ENCODE results near the gene SPRED3. TPM values are rescaled to one million over a fixed set of nuclear protein-coding genes. Genes with fewer than 3 reads are reported as not detected.

The SPRED3 gene
- total RNA-seq, 4 donors from 2014 or later = 0.44 to 7.1 (median 0.96) TPM

- WGBS, 2 donors = 86% methylated on average over 3 of the region's 3 CpGs
- Histone ChIP-seq H3K27me3 (no peaks in the 10 kb centered on the region), H3K36me3 (peaks cover 9 to 30% of the 10 kb centered on the region in 2 donors), H3K9me3 (no peaks in the 10 kb centered on the region), H3K4me1 (peaks cover 14 to 15% of the 10 kb centered on the region in 2 donors), H3K4me3 (replicated peaks in 1 of 3) (no peak overlapping the region), H3K27ac (no peak overlapping the region)
- intact Hi-C loops (cut with DNase I) = no loop called here
- TF ChIP-seq POLR2A (IDR thresholded peaks at IDR 0.05) = no peak
- DNase-seq = no peak
Observed at GRCh38 chr19:38376576-38376975, 11.9 kb upstream of the SPRED3 start.

DNA sequence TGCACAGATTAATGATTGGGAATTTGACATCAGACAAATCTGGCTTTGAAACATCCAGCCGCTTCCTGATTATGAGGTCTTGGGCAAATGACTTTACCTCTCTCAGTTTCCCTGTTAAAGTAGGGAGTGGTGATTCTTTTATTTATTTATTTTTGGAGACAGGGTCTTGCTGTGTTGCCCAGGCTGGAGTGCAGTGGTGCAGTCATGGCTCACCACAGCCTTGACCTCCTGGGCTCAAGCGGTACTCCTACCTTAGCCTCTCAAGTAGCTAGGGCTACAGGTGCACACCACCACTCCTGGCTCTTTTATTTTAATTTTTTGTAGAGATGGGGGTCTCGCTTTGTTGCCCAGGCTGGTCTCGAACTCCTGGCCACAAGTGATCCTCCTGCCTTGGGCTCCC lies 11.4 kb upstream of the SPRED3 start:
- no peak overlapping the region for H3K4me3 ChIP-seq (replicated peaks in 1 of 3)
- no peak for DNase-seq
- H3K27ac ChIP-seq = no peak overlapping the region
- intact Hi-C loops (cut with DNase I) = no loop called here
- 93 to 97% methylated on average over 4 of the region's 4 CpGs for WGBS, 2 donors
- peaks cover 14 to 15% of the 10 kb centered on the region in 2 donors for H3K4me1 ChIP-seq
- H3K9me3 ChIP-seq = no peaks in the 10 kb centered on the region
- peaks cover 13 to 35% of the 10 kb centered on the region in 2 donors for H3K36me3 ChIP-seq
- TF ChIP-seq, protein P1, sequence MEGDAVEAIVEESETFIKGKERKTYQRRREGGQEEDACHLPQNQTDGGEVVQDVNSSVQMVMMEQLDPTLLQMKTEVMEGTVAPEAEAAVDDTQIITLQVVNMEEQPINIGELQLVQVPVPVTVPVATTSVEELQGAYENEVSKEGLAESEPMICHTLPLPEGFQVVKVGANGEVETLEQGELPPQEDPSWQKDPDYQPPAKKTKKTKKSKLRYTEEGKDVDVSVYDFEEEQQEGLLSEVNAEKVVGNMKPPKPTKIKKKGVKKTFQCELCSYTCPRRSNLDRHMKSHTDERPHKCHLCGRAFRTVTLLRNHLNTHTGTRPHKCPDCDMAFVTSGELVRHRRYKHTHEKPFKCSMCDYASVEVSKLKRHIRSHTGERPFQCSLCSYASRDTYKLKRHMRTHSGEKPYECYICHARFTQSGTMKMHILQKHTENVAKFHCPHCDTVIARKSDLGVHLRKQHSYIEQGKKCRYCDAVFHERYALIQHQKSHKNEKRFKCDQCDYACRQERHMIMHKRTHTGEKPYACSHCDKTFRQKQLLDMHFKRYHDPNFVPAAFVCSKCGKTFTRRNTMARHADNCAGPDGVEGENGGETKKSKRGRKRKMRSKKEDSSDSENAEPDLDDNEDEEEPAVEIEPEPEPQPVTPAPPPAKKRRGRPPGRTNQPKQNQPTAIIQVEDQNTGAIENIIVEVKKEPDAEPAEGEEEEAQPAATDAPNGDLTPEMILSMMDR (IDR thresholded peaks at IDR 0.05) = no peak
- TF ChIP-seq POLR2A (IDR thresholded peaks at IDR 0.05) = no peak
- H3K27me3 ChIP-seq = no peaks in the 10 kb centered on the region

GRCh38 chr19:38378866-38379265 lies 9.6 kb upstream of the SPRED3 start:
- TF ChIP-seq, protein P1 (IDR thresholded peaks at IDR 0.05) = no peak
- TF ChIP-seq POLR2A (IDR thresholded peaks at IDR 0.05) = no peak
- WGBS, 2 donors = 89 to 91% methylated on average over 10 of the region's 10 CpGs
- H3K4me3 ChIP-seq (replicated peaks in 1 of 3) = no peak overlapping the region
- no peak overlapping the region for H3K27ac ChIP-seq
- no peaks in the 10 kb centered on the region for H3K9me3 ChIP-seq
- no peaks in the 10 kb centered on the region for H3K27me3 ChIP-seq
- peaks cover 31 to 50% of the 10 kb centered on the region in 2 donors for H3K36me3 ChIP-seq
- intact Hi-C loops (cut with DNase I) = no loop called here
- H3K4me1 ChIP-seq = peaks cover 13 to 15% of the 10 kb centered on the region in 2 donors
- no peak for DNase-seq

DNA sequence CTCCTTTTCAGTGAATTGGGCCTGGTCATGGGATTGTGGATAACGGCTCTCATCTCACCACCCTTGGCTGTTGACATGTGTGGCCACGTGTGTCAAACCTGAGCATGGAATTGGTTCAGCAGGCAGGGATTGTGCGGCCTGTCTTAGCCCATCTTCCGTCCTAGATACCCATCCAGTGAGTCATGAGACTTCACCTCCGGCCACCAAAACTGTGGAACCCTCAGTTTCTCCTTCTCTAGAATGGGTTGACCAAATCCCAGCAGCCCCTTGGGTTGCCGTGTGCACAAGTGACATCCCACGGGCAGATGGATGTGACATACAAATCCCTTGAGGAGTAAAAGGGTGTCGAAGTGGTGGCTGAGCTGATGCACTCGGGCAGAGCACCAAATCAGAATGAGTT lies 7.4 kb upstream of the SPRED3 start:
- no peak for TF ChIP-seq POLR2A (IDR thresholded peaks at IDR 0.05)
- TF ChIP-seq, protein P1 (IDR thresholded peaks at IDR 0.05) = no peak
- DNase-seq = no peak
- Histone ChIP-seq H3K4me3 (replicated peaks in 1 of 3) (no peak overlapping the region), H3K9me3 (no peaks in the 10 kb centered on the region), H3K27ac (no peak overlapping the region), H3K27me3 (no peaks in the 10 kb centered on the region), H3K4me1 (peaks cover 0 to 7% of the 10 kb centered on the region in 2 donors), H3K36me3 (peaks cover 31 to 50% of the 10 kb centered on the region in 2 donors)
- 93 to 99% methylated on average over 9 of the region's 9 CpGs for WGBS, 2 donors
- intact Hi-C loops (cut with DNase I) = no loop called here

GRCh38 chr19:38383184-38383583 lies 5.3 kb upstream of the SPRED3 start:
- no peak for DNase-seq
- intact Hi-C loops (cut with DNase I) = no loop called here
- Histone ChIP-seq H3K9me3 (no peaks in the 10 kb centered on the region), H3K27me3 (no peaks in the 10 kb centered on the region), H3K4me3 (replicated peaks in 1 of 3) (no peak overlapping the region), H3K27ac (no peak overlapping the region), H3K4me1 (peaks cover 16 to 18% of the 10 kb centered on the region in 2 donors), H3K36me3 (peaks cover 31 to 45% of the 10 kb centered on the region in 2 donors)
- WGBS, 2 donors = 89 to 91% methylated on average over 10 of the region's 10 CpGs
- TF ChIP-seq, protein P1 (IDR thresholded peaks at IDR 0.05) = no peak
- TF ChIP-seq POLR2A (IDR thresholded peaks at IDR 0.05) = no peak

- Histone ChIP-seq H3K27me3 (no peaks in the 10 kb centered on the region), H3K27ac (no peak overlapping the region), H3K36me3 (peaks cover 31 to 45% of the 10 kb centered on the region in 2 donors), H3K4me1 (peaks cover 17 to 20% of the 10 kb centered on the region in 2 donors), H3K4me3 (replicated peaks in 1 of 3) (no peak overlapping the region), H3K9me3 (no peaks in the 10 kb centered on the region)
- TF ChIP-seq, protein P1 (IDR thresholded peaks at IDR 0.05) = no peak
- TF ChIP-seq POLR2A (IDR thresholded peaks at IDR 0.05) = no peak
- 90 to 100% methylated on average over 2 of the region's 2 CpGs for WGBS, 2 donors
- intact Hi-C loops (cut with DNase I) = no loop called here
- no peak for DNase-seq
Observed at GRCh38 chr19:38383743-38384142, 4.8 kb upstream of the SPRED3 start.

Measured in thyroid gland (tissue), 4 donors.